CD1c-positive myeloid dendritic cell (primary cell): ENCODE data around the gene ZDHHC8.
A peak's percentile ranks its signal among the peaks of the same experiment; 100 is the strongest.

Source experiments
- DNase-seq: peaks from one replicate; pipeline ENCODE4 v3.0.0-alpha.2; 2016; ENCODE audit errors: extremely low spot score

ZDHHC8 gene

DNA sequence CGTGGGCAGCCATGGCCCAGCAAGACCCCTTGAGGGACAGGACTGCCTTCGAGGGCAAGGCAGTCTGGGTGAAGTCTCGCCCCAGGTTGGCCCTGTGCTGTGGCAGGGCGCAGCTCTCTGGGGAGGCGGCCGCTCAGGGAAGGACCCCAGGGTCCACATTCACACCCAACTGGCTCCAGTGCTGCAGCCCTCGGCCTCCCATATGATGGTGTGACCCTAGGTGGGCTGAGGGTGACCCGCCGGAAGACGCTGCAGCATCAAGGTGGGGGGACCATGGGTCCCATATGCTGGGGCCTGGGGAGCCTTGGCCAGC is 47.3 kb downstream of the ZDHHC8 start:
- DNase-seq, result no peak

DNA sequence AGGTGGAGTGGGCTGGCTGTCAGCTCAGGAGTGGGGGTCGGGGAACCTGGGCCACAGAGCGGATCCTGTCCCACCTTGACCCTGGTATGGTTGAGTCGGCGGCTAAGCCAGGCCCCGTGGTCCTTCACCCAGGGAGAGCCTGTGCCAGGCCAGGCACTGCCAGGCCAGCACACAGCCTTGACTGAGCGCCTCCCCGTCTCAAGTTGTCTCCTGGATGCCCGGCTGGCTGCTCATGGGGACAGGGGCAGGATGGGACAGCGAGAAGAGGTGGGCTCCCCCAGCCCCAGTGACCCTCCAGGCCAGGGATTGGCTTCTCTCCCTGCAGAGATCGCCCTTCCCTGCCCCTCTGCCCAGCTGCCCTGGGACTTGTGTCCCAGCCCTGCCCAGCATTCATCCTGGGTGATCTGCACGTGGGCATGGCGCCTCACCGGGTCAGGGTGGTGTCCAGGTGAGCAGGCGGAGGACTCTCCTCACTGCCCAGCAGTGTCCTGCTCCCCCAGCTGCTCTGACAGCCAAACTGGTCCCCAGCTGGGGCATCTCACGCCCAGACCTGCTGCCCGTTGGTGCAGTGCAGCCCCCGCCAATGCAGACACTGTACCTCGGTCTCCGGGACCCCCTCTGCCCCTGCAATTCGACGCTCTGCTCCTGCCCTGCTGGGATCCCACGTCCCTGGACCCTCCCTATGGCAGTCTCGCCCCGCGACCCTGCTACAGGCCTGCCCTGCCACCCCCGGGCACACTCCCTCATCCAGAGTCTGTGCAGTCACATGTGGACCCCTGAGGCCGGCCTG is 48.0 kb downstream of the ZDHHC8 start:
- no peak for DNase-seq

DNA sequence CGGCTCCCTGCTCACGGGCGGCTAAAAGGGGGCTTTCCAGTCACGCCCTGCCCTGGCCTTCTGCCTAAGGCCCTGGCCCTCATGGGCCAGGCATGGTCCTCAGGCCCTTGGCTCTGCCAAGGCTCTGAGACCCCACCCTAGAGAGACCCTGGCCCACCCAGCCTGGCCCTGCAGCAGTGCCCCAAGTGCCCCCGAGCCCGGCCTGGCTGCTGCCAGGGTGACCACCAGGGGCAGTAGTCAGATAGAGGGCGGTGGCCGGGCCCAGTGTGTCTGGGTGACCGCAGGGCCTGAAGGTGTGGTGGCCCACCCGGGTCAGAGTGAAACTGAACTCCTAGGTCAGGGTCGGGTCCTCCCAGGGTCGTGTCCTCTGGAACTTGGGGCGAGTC is 48.6 kb downstream of the ZDHHC8 start:
- DNase-seq, result no peak

DNA sequence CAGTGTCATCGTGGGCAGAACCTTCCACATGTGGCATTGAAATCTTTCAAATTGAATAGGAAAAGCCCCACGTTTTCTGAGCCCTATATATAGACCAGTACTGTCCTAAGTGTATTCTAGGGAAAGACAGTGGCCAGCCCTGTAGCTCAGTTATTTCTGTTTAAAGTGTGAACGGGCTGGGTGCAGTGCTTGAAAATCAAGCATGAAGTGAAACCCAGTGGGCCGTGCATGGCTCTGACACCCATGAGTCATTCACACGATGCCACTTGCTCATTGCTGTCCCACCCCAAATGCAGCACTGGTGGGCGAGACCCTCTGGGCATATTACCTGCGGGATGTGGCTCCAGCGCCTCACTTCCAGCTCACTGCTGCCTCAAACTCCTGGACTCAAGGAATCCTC is 49.0 kb downstream of the ZDHHC8 start:
- DNase-seq, result peak; percentile 82

DNA sequence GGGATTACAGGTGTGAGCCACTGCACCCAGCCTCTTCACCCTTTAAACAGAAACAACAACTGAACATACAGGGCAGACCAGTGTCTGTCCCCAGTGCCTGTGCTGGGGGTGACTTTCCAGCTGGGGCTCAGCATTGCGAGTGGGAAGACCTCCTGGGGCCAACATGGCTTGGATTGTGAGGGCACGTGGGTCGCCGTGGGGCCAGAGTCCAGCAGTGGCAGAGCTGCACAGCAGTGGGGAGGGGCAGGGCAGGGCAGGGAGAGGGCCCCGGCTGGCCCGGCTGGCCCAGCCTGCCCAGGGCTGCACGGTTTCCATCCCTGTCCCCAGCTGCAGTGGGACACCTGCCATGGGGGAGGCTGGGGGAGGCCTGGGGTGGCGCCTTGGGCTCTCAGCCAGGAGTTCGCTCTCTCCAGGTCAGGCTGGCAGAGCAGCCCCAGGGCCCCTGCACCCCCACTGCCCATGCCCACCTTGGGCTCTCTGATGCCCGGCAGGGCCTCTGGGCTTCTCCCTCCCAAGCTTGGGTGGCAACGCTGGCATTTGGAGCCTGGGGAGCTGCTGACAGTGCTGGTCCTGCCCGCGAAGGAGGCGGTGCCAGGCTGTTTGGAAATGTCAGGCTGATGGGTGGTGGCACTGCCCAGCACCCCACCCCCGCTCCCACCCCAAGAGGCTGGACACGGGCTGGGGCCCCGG is 49.7 kb downstream of the ZDHHC8 start:
- DNase-seq, result no peak

DNA sequence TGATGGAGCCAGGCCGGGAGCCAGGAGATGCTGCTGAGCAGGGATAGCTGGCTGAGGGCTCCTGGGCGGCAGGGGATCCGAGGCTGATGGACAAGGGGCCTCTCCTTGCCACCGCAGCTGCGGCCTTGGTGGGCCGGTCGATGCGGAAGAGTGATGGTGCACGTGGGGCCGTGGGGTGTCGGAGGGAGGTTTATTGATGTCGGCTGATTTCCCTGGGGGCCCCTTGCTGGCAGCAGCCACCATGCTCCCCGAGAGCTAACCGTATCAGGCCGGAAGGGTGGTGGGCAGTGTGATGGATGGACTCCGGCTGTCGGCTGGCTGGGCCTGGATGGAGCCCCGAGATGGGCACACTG is 50.3 kb downstream of the ZDHHC8 start:
- no peak for DNase-seq

DNA sequence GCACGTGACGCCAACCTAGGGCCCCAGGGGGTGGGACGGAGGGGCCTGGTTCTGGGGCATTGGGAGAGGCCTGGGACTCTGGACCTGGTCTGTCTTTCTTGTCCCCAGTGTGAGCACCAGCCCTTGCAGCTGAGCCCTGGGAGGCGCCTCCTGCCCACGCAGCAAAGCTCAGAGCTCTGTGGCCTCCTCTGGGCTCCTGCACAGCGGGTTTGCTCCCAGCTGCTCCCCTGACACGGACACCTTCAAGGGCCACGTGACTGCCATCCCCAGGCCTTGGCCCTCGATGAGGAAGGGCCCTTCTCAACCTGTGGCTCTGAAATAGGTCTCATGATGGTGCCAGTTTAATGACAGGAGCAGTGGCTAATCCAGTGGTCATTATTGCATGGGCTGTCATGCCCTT is 50.8 kb downstream of the ZDHHC8 start:
- DNase-seq, result peak; percentile 10

DNA sequence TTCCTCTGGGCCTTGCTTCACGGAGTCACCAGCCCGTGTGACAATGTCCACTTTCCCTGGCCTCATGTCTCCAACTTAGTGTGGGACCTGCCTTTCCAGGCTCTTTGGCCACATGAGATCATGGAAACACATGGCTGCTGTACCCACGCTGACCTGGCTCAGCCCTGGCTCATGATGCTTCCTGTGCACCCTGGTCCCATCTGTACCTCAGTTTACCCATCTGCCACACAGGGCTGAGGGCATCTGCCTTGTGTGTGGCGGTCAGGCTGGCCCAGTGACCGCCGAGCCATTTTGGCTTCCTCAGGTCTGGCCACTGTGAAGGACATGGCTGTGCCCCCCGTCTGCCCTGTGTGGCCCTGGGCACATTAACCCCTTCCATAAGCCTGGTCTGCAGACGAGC is 51.5 kb downstream of the ZDHHC8 start:
- no peak for DNase-seq

DNA sequence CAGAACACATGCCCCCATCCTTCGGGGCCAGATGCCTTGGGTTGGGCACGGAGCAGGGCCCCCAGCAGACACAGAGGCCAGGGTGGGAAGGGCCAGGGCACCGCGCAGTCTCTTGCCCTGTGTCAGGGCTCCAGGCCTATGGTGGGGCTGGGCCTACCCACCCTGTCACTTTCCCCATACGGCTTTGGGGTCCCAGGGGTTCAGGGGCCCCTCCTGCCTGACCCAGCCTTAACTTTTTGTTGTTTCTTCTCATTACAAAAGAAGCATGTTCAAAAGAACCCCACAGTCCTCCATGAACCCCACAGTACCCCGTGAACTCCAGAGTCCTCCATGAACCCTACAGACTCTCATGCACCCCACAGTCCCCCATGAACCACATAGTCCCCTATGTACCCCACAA is 52.2 kb downstream of the ZDHHC8 start:
- no peak for DNase-seq

DNA sequence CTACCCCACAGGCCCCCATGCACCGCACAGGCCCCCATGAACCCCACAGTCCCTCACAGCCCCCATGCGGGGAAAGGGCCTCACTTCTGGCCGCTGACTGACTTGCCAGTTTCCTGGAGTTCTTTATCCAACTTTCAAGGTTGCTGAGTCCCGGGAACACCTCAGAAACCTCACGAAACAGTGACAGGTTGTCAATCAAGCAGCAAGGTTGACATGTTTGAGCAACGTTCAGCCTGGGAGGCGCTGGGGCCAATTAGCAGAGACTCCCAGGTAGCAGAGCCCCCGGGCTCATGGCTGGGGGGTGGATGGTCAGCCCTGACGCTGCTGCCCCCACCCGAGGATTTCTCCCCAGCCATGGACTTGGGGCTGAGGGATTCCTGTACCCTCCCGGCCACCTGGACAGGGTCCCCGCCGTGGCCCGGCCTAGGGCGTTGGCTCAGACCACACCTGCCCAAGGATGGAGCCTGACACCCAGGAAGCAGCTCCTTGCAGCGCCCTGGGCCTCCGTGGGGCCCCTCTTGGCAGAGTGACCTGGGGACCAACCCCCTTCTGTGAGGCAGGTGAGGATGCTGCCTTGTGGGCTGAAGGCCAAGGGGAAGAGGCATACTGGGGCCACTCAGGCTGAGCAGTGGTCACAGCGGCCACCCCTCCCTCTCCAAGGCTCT is 53.0 kb downstream of the ZDHHC8 start:
- no peak for DNase-seq

DNA sequence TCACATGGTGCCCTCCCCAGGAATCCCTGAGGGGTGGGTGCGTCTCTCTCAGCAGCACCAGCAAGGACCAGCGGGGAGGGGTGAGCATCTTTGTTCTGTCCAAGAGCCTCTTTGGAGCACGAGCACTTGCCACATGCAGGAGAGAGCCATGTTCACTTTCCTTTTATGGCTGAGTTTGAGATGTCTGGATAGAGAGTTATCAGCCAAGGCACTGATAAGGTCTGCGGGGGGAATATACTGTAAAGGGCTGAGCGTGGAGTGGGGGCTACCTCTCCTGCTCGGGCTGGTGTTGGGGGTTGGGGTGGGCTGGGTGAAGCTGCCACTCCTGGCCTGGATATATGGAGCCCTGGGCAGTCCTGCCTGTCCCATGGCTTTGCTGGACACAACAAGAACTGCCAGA is 54.1 kb downstream of the ZDHHC8 start:
- no peak for DNase-seq

DNA sequence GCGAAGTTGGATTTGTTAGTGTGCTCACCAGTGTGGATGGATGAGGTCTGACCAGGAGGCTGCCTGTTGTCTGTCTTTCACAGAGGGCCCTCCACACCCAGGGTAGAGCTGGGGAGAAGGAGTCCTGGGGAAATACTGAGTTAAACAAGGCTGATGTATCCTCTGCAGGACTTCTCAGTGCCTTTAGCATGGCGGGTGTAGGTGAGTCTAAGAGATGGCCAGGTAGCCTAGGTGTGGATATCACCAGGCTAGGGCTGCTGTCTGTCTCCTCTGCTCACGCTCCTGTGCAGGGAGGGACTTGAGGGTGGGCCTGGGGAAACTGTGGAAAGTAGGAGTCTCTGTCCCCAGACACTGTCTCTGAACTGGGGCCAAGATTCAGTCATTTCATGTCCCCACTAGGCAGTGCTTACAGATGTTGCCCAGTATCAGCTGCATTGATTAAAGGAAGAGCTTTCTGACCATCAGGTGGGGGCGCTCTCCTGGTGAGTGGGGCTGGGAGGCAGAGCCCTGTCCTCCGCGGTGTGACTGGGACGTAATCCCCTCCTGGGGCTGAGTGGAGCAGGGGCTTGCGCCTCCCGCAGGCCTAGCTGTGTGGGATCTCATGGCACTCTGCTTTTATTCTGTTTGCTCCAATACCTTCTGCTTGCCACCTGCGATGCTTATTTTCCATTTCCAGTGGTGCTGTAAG is 54.7 kb downstream of the ZDHHC8 start:
- DNase-seq, result no peak

DNA sequence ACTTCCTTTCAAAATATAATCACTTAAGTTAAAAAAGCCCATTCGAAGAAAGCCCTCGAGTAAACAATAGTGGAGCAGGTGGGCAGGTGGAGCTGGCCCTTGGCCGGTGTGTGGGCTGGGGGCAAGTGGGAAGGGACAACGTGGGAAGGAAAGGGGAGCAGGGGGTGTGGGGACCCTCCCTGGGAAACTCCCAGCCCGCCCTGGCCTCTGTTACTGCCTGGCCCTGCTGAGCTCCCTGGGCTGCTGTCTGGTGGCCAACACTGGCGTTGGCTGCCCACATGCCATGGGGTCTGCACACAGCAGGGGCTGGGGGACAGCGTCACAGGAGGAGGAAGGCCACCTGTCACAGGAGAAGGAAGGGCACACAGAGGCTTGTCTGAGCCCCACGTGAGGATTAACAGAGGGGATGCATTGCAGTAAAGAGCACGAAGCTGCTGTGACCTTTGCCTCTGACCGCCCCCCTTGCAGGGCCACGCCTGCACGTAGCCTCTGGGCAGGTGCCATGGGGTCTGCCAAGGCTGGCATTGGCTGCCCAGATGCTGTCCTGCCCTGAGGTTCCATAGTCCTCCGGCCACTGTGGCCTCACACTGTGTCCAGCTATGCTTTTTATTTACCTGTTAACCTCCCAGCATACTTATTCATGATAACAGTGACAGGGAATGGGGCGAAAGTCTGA is 55.4 kb downstream of the ZDHHC8 start:
- no peak for DNase-seq

DNA sequence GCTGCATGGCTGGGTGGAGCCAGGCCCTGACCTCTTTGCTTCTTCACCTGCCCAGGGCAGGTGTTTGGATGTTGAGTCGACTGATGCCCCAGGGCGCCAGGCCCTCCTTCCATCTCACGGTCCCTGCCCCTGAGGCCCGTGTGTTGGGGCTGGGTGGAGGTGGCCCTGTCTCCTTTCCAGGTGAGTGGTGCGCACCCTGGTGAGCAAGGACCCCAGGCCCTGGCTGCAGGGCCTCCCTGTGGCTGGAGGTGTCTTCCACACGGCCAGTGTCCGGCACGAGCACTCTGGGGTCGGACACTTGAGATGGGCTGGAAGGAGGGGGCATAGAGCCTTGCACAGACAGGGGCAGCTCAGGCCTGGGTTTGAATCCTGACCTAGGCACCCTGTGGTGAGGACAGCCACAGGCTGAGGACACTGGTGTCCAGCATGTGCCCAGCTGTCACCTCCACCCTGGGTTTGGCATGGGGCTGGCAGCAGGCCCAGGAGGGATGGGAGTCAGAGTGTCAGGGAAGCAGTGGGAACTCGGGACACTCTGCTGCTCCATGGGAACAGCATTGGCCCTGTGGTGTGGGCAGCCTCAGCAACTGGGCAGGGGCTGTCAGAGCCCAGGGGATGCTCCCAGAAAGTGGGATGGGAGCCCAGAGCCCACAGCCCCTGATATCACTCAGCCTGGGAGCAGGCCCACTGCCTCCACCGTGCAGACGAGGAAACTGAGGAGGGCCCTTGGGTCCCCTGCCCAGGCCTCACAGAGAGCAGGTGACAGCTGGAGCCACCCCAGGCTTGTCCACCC is 56.4 kb downstream of the ZDHHC8 start:
- DNase-seq, result no peak

DNA sequence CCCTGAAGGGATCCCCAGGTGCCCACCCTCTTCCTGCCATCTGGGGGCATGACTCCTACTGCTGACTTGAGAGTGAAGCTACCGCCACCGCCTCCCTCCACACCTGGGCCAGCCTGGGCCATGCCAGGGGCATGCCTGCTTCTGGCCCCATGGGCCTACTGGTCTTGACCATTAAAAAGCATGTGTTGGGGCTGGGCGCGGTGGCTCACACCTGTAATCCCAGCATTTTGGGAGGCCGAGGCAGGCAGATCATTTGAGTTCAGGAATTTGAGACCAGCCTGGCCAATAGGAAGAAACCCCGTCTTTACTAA is 56.9 kb downstream of the ZDHHC8 start:
- DNase-seq, result no peak

DNA sequence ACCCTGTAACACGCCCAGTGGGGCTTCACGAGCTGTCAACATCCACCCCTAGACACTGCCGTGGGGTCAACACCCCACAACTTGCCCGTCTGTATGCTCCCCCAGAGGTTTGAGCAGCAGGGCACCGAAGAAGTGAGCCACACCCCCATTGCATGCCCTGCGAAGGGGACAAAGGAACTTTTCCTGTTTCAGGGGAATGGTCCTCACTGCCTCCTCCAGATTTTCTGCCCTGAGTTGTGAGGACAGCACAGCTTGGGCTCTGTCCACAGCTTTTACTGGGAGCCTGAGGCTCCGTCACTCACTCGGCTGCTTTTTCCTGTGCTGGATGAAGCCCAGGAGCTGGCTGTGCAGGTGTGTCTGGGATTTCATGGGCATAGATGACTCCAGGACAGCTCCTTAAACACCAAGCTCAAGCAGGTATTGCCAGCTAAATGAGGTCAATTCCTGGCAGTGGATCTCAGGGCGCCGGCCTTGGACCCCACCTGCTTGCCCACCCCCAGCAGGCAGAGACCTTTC is 59.5 kb downstream of the ZDHHC8 start:
- no peak for DNase-seq

DNA sequence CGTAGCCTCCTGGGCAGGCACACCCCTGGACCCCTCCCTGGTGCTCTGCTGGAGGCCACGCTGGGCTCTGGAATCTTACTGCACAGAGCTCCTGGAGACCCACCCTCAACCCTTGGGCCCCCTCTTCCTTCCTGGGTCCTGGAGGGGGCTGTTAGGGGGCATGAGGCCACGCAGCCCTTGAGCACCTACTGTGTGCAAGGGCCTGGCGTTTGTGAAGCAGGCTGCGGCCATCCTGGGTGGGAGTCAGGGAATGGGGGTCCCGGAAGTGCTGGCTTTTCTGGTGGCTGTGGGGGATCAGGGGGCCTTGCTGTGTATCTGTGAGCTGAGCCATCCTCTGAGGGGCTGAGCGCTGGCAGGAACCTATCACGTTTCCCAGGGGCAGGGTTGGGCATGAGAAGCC is 60.2 kb downstream of the ZDHHC8 start:
- no peak for DNase-seq

DNA sequence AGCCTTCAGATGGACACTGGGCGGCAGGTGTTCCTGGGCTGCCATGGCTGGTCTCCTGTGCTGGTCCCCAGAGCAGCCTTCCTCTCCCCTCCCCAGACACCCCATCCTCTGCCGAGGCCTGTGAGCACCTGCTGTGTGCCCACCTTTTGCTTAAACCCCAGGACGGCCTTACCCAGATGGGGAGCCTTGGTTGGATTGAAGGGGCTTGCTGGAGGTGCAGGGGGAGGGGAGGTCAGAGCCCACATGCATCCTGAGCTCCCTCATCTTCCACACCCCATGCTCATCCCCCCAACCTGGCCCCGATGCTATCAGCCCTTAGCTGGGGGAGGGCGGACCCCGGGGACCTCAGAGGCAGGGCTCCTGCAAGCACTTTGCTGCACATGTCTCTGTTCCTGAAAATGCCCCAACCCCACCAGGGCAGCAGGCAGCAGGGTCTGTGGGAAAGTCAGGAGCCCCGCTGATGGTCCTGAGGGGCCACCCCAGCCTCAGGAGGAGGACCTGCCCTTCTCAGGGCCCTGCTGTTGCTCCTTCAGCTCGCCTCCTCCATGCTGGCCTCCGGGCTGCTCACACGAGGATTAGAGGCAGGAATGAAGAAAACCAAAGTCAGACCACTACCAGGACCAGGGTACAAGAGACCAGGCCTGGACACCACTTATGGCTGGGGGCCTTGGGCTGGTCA is 60.8 kb downstream of the ZDHHC8 start:
- no peak for DNase-seq

DNA sequence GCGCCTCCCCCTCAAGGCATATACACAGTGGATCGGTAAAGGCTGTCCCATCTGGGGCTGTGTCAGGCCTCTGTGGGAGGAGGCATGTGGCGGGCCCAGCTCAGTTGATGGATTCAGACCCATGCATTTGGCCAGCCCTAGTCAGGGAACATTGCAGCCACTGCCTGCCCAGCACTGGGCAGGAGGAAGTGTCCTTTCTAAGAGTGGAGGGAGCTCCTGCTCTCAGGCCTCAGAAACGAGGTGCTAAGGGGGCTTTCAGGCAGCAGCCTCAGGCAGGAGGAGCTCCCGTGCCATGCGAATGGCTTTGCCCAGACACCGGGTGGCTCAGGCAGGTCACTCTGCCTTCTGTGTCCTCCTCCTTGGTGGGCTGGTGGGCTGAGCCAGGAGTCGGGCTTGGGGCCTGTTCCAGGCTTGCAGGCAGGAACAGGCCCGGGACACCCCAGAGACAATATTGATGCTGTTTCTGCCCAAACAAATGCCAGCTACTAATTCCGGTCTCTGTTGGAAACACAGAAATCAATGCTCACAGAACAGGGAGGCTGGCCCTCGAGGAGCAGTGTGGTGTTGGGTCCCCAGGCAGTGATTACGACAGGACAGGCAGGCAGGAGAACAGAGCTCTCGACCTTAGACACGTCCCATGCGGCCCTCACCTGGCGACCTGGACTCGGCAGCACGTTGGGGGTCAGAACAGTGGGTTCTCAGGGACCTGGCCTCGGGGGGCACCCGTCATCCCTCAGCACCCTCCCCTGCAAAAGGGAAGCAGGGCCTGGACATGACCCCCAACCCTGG is 61.6 kb downstream of the ZDHHC8 start:
- DNase-seq, result no peak
